Liver (tissue), 9 donors: ENCODE results near the gene ANKRD50. TPM values are rescaled to one million over a fixed set of nuclear protein-coding genes. Genes with fewer than 3 reads are reported as not detected.

Source experiments
- DNase-seq: peaks from one replicate; pipeline ENCODE4 v3.0.0-alpha.2; 2017; ENCODE audit warnings: low spot score
- H3K27ac ChIP-seq, 2 donors: one replicate each; pipeline ENCODE4 v1.7.0; 2013; ENCODE audit warnings: inconsistent platforms in 2 of 2, low read length in 2 of 2, control low read depth in 1 of 2, low read depth in 1 of 2, mild to moderate bottlenecking in 1 of 2
- H3K27me3 ChIP-seq, 4 donors: one replicate each; pipeline versions ENCODE4 v1.6.1 to v1.7.0; 2013; ENCODE audit warnings: low read length in 3 of 4, inconsistent platforms in 1 of 4, mild to moderate bottlenecking in 1 of 4, moderate library complexity in 1 of 4; ENCODE audit not compliant: control insufficient read depth in 4 of 4, insufficient read depth in 4 of 4
- H3K36me3 ChIP-seq, 4 donors: one replicate each; pipeline versions ENCODE4 v1.6.1 to v1.7.0; 2013; ENCODE audit warnings: low read length in 3 of 4, mild to moderate bottlenecking in 3 of 4, low read depth in 1 of 4, moderate library complexity in 1 of 4; ENCODE audit not compliant: control insufficient read depth in 4 of 4, insufficient read depth in 3 of 4
- H3K4me1 ChIP-seq, 4 donors: one replicate each; pipeline versions ENCODE4 v1.6.1 to v1.7.0; 2013; ENCODE audit warnings: low read length in 3 of 4, mild to moderate bottlenecking in 3 of 4, moderate library complexity in 1 of 4; ENCODE audit not compliant: control insufficient read depth in 4 of 4, insufficient read depth in 4 of 4
- H3K4me3 ChIP-seq, 3 donors: one replicate each; pipeline versions ENCODE4 v1.6.1 to v1.7.0; 2013; ENCODE audit warnings: low read length in 3 of 3, control low read depth in 1 of 3, low read depth in 1 of 3, mild to moderate bottlenecking in 1 of 3
- H3K9ac ChIP-seq, 2 donors: one replicate each; pipeline ENCODE4 v1.7.0; 2013; ENCODE audit warnings: low read length in 2 of 2, mild to moderate bottlenecking in 2 of 2, moderate library complexity in 2 of 2, control low read depth in 1 of 2, low read depth in 1 of 2
- H3K9me3 ChIP-seq, 4 donors: one replicate each; pipeline versions ENCODE4 v1.6.1 to v1.7.0; 2013; ENCODE audit warnings: low read length in 3 of 4; ENCODE audit not compliant: control insufficient read depth in 4 of 4
- CTCF ChIP-seq: fragments of 150-350 bp; IDR thresholded peaks from 2 replicates; pipeline ENCODE4 v1.5.1; 2017; ENCODE audit warnings: improper control_type of control experiment, low read depth, low read length; ENCODE audit not compliant: missing input control
- EGR1 ChIP-seq, 2 donors: IDR thresholded peaks; 2 replicates each; pipeline ENCODE4 v1.6.1; 2016 to 2018; ENCODE audit warnings: antibody characterized with exemption in 2 of 2, low read depth in 2 of 2
- FOXA1 ChIP-seq: IDR thresholded peaks from 2 replicates; pipeline ENCODE4 v1.6.1; 2016; ENCODE audit warnings: antibody characterized with exemption
- FOXA2 ChIP-seq: IDR thresholded peaks from 2 replicates; pipeline ENCODE4 v1.6.1; 2016; ENCODE audit warnings: antibody characterized with exemption
- GABPA ChIP-seq, 2 donors: IDR thresholded peaks in 1 of 2; conservative IDR thresholded peaks in 1 of 2; 2 replicates each; pipeline ENCODE4 v1.6.1; 2016; ENCODE audit warnings: antibody characterized with exemption in 2 of 2, mild to moderate bottlenecking in 1 of 2, moderate library complexity in 1 of 2
- HNF4A ChIP-seq, 2 donors: conservative IDR thresholded peaks; 2 replicates each; pipeline ENCODE4 v1.6.1; 2016; ENCODE audit warnings: antibody characterized with exemption in 2 of 2, mild to moderate bottlenecking in 2 of 2
- MAX ChIP-seq: IDR thresholded peaks from 2 replicates; pipeline ENCODE4 v1.6.1; 2016; ENCODE audit warnings: antibody characterized with exemption
- REST ChIP-seq: IDR thresholded peaks from 2 replicates; pipeline ENCODE4 v1.6.1; 2016; ENCODE audit warnings: antibody characterized with exemption, mild to moderate bottlenecking
- RXRA ChIP-seq, 2 donors: IDR thresholded peaks; 2 replicates each; pipeline ENCODE4 v1.6.1; 2017 to 2018; ENCODE audit warnings: antibody characterized with exemption in 2 of 2, mild to moderate bottlenecking in 1 of 2
- TAF1 ChIP-seq: conservative IDR thresholded peaks from 2 replicates; pipeline ENCODE4 v1.6.1; 2016; ENCODE audit warnings: antibody characterized with exemption, mild to moderate bottlenecking
- ZBTB33 ChIP-seq: IDR thresholded peaks from 2 replicates; pipeline ENCODE4 v1.6.1; 2016; ENCODE audit warnings: antibody characterized with exemption
- WGBS: extraction: QIAGEN DNeasy Blood & Tissue Kit; methylation state at CpG from one replicate; pipeline ENCODE4 v1.1.7; 2013; 5-methylcytosine and 5-hydroxymethylcytosine counted together
- polyA plus RNA-seq, 2 donors: library from polyadenylated mRNA; stranded (reverse) in 1 of 2; unstranded in 1 of 2; fragments of 200-250 nt in 1 of 2; fragments of >200 nt in 1 of 2; fragmentation: Nextera tagmentation in 1 of 2; extraction: Ambion mirVana in 1 of 2; gene quantifications; one replicate each; pipeline versions ENCODE4 v1.2.1 to v1.2.3, GENCODE V29; 2013 to 2015
- total RNA-seq, 2 donors: library from RNA; depleted of rRNA; stranded (reverse); fragments of >200 nt; gene quantifications; one replicate each; pipeline ENCODE4 v1.2.3, GENCODE V29; 2014
- donor health status: healthy.
- donor health status: healthy.
- donor health status: healthy.
- donor health status: healthy.
- donor health status: healthy.

Gene ANKRD50
- total and polyA plus RNA-seq, 4 donors, result 2.4 to 16.7 (median 6.0) TPM

GRCh38 chr4:124629681-124630080 is 82.9 kb downstream of the ANKRD50 start:
- no peaks in the 10 kb centered on the region for H3K9me3 ChIP-seq
- no peaks in the 10 kb centered on the region for H3K4me1 ChIP-seq
- TF ChIP-seq MAX, result no peak
- no peak for TF ChIP-seq GABPA (IDR thresholded peaks at IDR 0.05 in 1 of 2, conservative IDR thresholded peaks at IDR 0.05 in 1 of 2)
- TF ChIP-seq FOXA1, result no peak
- no peak for TF ChIP-seq CTCF
- TF ChIP-seq REST, result no peak
- no peak for TF ChIP-seq FOXA2
- TF ChIP-seq RXRA (IDR thresholded peaks at IDR 0.05), result no peak
- TF ChIP-seq HNF4A (conservative IDR thresholded peaks at IDR 0.05), result no peak
- TF ChIP-seq TAF1, result no peak
- no peak for TF ChIP-seq EGR1 (IDR thresholded peaks at IDR 0.05; ENCODE audit: low read depth in 2 of 2)
- TF ChIP-seq ZBTB33, result no peak
- H3K36me3 ChIP-seq, result no peaks in the 10 kb centered on the region
- WGBS, result 59% methylated on average over 1 of the region's 1 CpG
- DNase-seq, result no peak
- no peaks in the 10 kb centered on the region for H3K27me3 ChIP-seq
- no peak overlapping the region for H3K4me3 ChIP-seq
- no peak overlapping the region for H3K27ac ChIP-seq
- H3K9ac ChIP-seq, result no peak overlapping the region
